ENCODE data around the gene TMEM212. TPM values are rescaled to one million over a fixed set of nuclear protein-coding genes. Genes with fewer than 3 reads are reported as not detected.
"Not testable (repeated sequence)": the region's sequence is repeated elsewhere in the genome, so short reads cannot be mapped to it uniquely, and the experiment has no call there.

TMEM212 gene
- polyA plus RNA-seq, 1 donor from 2014 or later, result not detected

DNA sequence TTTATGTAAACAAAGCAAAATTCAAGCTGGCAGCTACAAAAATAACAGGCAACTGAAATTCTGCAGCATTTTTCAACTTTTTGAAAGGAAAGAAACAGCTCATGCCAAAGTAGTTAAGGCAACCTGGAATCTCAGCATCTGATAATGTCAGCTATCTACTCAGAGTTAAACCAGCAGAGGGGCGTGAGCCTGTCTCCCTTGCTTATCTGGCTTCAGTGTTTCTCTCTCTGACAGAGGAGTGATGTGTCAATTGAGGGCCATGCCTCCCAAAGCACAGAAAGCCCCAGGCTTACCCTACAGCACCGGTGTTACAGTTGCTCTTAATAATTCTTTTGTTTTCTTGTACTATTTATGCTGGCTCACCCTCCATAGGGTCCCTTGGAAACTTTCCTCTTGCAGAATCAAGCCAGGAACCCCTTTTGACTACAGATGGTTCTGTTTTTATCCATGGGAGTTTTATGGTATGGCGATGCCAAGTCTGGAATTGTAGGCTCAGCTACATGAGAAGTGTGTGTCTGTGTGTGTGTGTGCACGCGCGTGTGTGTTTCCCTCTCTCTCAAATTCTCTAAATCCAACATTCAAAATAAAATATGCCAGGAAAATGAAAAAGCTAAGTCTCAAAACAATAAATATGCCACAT lies 7.3 kb downstream of the TMEM212 start:
- peaks cover 1% of the 10 kb centered on the region for H3K36me3 Mint-ChIP-seq
- H3K9me3 Mint-ChIP-seq, result peaks cover 7 to 9% (median 8%) of the 10 kb centered on the region in 3 donors
- H3K27ac Mint-ChIP-seq, result no peak overlapping the region
- H3K4me1 Mint-ChIP-seq, result no peaks in the 10 kb centered on the region
- no peak overlapping the region for H3K4me3 Mint-ChIP-seq
- peaks cover 3% of the 10 kb centered on the region for H3K27me3 Mint-ChIP-seq

DNA sequence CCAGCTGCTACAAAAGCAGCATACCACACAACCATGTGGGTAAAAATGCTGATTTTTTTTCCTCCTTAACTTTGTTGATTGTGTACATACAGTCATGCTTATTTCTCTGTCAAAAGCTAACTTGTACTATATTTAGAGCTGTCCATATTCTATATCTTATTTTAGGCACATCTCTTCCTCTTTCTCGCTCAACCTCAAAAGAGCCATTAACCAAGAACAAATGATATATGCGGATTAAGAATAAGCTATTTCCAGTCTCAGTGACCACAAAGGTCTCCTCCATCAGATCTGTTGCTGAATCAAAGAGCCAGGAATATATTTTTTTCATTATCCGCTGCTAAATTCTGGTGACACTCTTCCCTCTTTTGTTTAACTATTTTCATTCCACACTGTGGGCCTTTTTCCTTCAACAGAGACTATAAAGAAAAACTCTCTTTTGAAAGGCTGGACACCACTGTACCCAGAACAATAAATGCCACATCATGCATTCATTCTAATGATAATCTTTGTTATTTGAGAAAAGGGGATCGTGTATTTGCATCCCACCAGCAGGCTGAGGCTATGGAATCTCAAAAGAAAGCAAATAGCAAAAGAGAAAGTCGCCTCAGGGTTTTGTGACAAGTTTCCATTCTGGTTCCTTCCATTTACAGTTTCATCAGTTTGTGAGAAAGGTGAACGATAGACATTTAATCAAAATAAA lies 8.0 kb downstream of the TMEM212 start:
- H3K4me1 Mint-ChIP-seq, result no peaks in the 10 kb centered on the region

DNA sequence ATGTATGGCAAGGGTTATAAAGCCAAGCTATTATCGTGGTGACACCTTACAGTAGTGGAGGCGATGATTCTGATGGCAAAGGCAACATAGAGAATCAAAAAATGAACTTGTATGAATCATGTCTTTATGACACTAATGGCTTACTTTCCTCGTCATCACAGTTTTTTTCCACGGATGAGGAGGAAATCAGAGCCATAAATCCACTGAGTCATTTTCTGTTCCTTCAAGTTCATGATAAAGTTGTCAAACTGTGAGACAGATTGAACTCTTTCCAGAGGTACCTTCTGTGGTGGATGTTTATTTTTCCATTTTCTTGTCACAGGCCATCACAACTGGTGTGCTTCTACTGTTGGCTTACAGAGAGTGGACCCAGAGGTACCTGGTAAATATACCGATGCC lies 8.5 kb downstream of the TMEM212 start:
- Mint-ChIP-seq H3K4me3 (no peak overlapping the region), H3K27ac (no peak overlapping the region), H3K36me3 (peaks cover 1% of the 10 kb centered on the region), H3K27me3 (no peaks in the 10 kb centered on the region), H3K4me1 (no peaks in the 10 kb centered on the region), H3K9me3 (peaks cover 5 to 9% (median 8%) of the 10 kb centered on the region in 3 donors)

More for the DNA sequence above, 8.0 kb downstream of the TMEM212 start:
- Mint-ChIP-seq H3K9me3 (peaks cover 5 to 9% (median 8%) of the 10 kb centered on the region in 3 donors), H3K27ac (no peak overlapping the region), H3K36me3 (peaks cover 1% of the 10 kb centered on the region), H3K4me3 (no peak overlapping the region), H3K27me3 (no peaks in the 10 kb centered on the region)

DNA sequence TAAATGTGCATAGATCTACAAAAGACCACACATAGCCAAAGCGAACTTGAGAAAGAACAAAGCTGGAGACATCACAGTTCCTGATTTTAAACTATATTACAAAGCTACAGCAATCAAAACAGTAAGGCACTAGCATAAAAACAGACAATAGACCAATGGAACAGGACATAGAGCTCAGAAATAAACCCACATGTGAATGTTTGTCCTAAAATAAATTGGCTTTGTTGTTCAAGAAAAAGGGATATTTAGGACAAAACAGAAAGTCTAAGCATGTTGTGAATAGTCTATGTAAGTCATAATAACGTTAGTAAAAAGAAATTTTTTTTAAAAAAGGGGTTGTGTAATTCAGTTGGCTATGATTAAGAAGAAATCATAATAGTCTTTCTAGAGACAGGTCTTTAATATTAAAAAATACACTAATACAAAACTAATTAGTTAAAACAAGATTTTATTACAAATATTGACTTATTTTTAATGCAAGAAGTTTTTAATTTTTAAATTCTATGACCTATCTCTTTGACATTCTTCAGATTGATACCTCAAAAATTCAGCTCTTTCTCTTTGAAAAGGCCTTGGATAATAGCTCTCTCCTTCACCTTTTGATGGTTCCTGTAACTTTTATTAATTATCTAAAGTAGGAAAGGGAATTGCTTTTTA lies 11.6 kb downstream of the TMEM212 start:
- Mint-ChIP-seq H3K9me3 (peaks cover 5 to 17% (median 11%) of the 10 kb centered on the region in 3 donors), H3K27ac (no peak overlapping the region), H3K4me3 (peak overlapping the region in 1 of 4 donors; percentile 9), H3K27me3 (no peaks in the 10 kb centered on the region), H3K36me3 (peaks cover 1% of the 10 kb centered on the region), H3K4me1 (no peaks in the 10 kb centered on the region)

DNA sequence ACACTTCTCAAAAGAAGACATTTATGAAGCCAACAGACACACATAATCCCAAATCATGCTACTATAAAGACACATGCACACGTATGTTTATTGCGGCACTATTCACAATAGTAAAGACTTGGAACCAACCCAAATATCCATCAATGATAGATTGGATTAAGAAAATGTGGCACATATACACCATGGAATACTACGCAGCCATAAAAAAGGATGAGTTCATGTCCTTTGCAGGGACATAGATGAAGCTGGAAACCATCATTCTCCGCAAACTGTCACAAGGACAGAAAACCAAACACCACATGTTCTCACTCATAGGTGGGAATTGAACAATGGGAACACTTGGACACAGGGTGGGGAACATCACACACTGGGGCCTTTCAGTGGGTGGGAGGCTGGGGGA lies 15.6 kb downstream of the TMEM212 start:
- H3K36me3 Mint-ChIP-seq, H3K4me3 Mint-ChIP-seq, H3K27me3 Mint-ChIP-seq, H3K4me1 Mint-ChIP-seq, H3K27ac Mint-ChIP-seq: not testable (repeated sequence)
- peaks cover 3 to 15% (median 9%) of the 10 kb centered on the region in 3 donors for H3K9me3 Mint-ChIP-seq

DNA sequence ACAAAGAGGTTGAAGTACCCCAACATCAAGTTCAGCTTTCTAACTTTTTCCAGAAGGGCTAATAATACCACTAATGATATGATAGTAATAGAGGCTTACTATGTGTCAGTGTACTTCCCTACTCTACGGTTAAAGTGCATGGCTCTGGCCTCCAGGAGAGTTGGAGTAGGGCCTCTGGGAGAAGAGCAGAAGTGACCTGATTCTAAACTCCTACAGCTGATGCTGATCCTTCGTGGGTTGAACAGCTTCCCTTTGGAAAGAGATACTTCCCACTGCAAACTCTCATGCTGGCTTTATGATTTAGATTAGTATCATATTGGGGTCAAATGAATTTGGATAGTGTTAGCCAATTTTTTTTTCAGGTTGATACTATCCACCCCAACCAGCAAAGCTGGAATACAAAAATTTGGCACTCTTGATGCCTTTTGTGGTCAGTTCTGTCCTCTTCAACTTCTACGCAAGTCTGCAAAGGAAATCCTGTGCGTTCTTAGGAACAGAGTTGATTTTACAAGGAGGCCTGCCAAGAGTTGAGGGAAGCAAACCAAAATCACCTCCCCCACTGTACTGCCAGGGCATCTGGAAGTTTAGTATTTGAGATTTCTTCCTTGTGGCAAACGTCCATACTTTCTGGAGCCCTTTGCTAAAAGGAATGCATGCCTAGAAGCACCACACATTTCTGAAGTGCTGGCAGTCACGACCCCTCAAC lies 17.8 kb downstream of the TMEM212 start:
- H3K4me1 Mint-ChIP-seq, result no peaks in the 10 kb centered on the region

DNA sequence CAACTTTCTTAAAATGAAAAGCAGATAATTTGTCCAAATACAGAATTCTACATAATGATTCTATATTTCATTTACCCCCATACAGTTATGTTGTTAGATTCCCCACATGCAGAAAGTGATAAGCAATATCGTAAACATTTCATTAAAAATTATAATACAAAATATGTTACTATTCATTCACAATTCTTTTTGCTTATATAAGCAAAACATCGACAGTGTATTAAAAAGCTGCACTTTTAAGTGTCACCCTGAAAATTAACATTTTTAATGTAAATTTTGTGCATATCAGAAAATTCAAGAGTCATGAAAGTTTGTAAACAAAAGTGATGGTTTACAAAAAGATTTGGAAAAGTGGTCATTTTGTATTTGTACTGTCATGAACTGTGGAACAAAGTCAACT lies 19.2 kb downstream of the TMEM212 start:
- Mint-ChIP-seq H3K27me3 (no peaks in the 10 kb centered on the region), H3K4me3 (no peak overlapping the region), H3K9me3 (peaks cover 0 to 6% (median 3%) of the 10 kb centered on the region in 3 donors), H3K4me1 (no peaks in the 10 kb centered on the region), H3K27ac (no peak overlapping the region), H3K36me3 (no peaks in the 10 kb centered on the region)

More for the DNA sequence above, 17.8 kb downstream of the TMEM212 start:
- H3K27ac Mint-ChIP-seq, result no peak overlapping the region
- no peaks in the 10 kb centered on the region for H3K27me3 Mint-ChIP-seq
- H3K36me3 Mint-ChIP-seq, result no peaks in the 10 kb centered on the region
- H3K4me3 Mint-ChIP-seq, result no peak overlapping the region
- peaks cover 0 to 9% (median 3%) of the 10 kb centered on the region in 3 donors for H3K9me3 Mint-ChIP-seq

DNA sequence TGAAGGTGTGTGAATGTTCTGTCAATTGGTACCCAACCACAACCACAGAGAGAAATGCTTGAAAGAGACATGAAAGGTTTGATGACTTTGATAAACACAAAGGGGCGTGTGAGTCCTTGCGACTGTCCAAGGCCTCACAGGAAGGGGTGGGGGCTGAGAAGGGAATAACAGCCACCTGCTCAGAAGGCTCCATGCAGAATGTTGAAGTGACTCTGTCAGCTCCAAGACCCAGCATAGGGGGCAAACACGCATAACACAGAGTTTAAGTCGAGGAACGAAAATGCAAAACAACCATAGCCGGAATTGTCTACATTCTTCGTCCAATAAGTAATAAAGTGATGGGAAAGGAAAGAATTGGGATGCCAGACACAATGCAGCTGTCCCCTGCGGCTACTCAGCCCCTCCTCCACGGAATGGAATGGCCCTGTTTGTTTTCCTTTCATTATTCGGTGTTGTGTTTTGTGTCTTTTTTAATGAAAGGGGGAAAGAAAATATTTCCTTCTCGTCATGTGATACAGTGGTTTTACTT lies 19.9 kb downstream of the TMEM212 start:
- Mint-ChIP-seq H3K36me3 (no peaks in the 10 kb centered on the region), H3K27me3 (no peaks in the 10 kb centered on the region), H3K4me1 (no peaks in the 10 kb centered on the region), H3K4me3 (no peak overlapping the region), H3K9me3 (peaks cover 0 to 4% (median 3%) of the 10 kb centered on the region in 3 donors), H3K27ac (no peak overlapping the region)

DNA sequence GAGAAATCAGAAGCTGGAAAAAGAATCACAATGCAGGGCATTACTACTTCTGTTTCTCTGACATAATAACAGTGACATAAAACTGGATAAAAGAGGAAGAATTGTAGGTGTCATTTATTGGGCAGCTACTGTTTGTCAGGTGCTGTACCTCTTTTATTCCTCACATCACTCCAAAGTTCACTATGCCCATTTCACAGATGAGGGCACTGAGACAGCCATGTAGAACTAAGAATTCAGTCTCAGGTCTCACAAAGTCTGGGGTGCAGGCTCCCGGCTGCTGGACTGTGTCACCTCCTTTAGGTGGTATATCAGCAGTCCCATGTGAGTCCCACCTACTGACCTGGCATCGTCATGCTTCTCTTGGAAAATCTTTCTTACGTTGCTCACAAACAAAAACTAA lies 20.8 kb downstream of the TMEM212 start:
- no peak overlapping the region for H3K4me3 Mint-ChIP-seq
- H3K4me1 Mint-ChIP-seq, result no peaks in the 10 kb centered on the region
- H3K27me3 Mint-ChIP-seq, result no peaks in the 10 kb centered on the region
- H3K27ac Mint-ChIP-seq, result no peak overlapping the region
- H3K9me3 Mint-ChIP-seq, result no peaks in the 10 kb centered on the region
- H3K36me3 Mint-ChIP-seq, result no peaks in the 10 kb centered on the region

DNA sequence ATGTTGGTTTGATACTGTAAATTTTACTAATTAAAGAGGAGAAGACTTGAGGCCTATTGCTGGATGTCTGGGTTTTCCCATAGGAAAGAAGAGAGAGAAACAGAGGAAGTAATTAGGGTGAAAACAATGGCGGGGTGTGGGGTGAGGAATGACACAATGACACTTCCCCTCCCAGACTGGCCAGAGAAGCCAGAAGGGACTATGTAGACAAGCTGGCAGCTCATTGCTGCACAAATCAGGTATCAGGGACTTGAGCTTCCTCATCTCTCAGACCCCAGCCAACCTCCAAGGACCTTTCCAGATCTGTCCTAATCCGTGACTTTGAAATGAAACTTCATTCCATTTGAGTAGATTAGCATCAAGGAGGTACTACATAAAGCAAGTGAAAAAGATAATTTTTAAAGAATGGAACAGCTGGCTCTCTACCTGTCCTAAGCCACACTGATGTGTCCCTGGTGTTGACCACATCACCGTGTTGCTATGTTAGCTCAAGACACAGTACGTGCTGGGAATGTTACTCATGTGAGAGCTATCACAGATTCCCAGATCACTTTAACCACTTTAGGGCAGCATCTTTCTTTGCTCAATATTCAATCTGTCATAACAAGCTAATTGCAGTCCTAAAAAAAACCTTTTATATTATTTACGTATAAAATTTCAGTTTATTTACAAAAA lies 22.2 kb downstream of the TMEM212 start:
- Mint-ChIP-seq H3K4me1 (no peaks in the 10 kb centered on the region), H3K27ac (peak overlapping the region in 1 of 3 donors; percentile 84), H3K27me3 (no peaks in the 10 kb centered on the region), H3K9me3 (no peaks in the 10 kb centered on the region), H3K36me3 (no peaks in the 10 kb centered on the region), H3K4me3 (no peak overlapping the region)

DNA sequence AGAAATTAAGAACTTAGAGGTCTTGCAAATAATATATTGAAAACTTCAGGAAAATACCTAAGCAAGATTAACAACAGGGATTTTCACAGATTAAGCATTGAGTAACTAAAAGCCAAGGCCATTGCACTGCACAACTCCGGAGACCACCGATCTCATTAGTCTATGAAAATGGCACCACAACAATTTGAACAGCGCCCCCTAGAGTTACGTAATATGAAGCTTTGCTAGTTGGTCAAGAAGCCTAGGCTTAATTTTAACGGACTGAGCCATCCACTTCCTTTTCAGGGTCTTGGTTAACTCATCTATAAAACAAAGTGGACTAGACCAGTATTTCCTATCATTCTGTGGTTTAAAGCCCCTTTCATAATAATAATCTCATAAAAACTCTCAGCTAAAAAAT lies 24.8 kb downstream of the TMEM212 start:
- H3K9me3 Mint-ChIP-seq, result peaks cover 0 to 1% (median 0%) of the 10 kb centered on the region in 3 donors
- H3K36me3 Mint-ChIP-seq, result no peaks in the 10 kb centered on the region
- no peak overlapping the region for H3K4me3 Mint-ChIP-seq
- peaks cover 2% of the 10 kb centered on the region for H3K27me3 Mint-ChIP-seq
- no peaks in the 10 kb centered on the region for H3K4me1 Mint-ChIP-seq
- no peak overlapping the region for H3K27ac Mint-ChIP-seq

DNA sequence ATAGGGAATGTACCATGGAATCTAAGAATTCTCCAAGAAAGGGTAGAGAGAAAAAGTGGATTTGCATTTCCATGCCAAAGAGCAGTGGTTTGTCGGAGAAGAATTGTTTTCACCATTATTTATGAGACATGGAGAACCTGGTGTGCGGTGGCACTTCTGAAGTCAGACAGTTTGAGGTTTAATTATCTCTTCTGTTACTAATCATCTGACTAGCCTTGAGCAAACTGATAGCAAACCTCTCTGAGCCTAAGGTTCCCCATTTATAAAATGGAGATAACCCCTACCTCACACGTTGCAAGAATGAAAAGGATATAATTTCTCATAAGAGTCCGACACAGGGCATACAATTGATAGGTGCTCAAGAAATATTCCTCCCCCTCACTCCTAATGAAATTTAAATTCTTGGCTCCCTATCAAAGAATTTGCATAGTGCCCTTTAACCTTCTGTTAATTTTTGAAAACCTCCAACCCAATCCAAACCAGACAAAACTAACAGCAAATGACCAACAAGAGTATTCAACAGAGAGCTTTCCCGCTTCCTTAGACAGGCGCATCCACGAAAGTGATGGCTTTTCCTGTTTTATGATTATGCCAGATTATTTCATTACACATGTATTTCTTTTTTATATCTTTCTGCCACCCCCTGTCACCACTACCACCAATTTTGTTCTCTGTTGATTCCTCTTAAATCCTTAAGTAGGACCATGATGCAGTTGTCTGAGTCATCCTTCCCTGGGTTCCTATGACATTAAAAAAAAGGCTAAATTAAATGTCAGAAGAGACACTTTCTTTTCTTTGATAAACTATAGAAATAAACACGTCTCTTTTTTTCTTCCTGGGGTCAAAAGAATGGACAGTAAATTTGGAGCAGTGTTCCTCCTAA lies 28.5 kb downstream of the TMEM212 start:
- Mint-ChIP-seq H3K9me3 (peaks cover 0 to 1% (median 0%) of the 10 kb centered on the region in 3 donors), H3K27me3 (peaks cover 2% of the 10 kb centered on the region), H3K4me1 (no peaks in the 10 kb centered on the region), H3K27ac (no peak overlapping the region), H3K36me3 (peaks cover under 1% of the 10 kb centered on the region), H3K4me3 (no peak overlapping the region)

DNA sequence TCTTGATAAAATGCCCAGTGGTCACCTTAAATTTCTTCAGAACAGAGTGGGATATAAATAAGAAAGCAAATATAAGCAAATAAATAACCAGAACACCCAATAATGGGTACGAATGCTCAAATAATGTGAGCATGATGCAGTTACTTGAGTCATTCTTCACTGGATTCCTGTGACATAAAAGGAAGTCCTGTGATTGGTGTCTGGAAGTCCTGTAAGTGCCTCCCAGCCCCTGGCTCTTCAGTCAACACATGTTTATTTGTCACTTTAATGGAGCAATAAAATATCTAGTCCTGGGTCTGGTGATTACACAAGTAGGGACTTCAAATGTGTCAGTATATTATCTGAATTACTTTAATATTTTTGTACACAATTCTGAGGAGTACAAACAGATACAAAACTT lies 30.4 kb downstream of the TMEM212 start:
- Mint-ChIP-seq H3K36me3 (peaks cover 3% of the 10 kb centered on the region), H3K4me1 (no peaks in the 10 kb centered on the region), H3K9me3 (peaks cover 0 to 1% (median 0%) of the 10 kb centered on the region in 3 donors), H3K27me3 (peaks cover 4% of the 10 kb centered on the region), H3K27ac (no peak overlapping the region), H3K4me3 (no peak overlapping the region)

Data from IgD-negative memory B cell (primary cell).